ENCODE measurements around the gene JAK1.

- no peak for TF ChIP-seq YY1 (tag by site-specific recombination; IDR thresholded peaks at IDR 0.05)
- no peak for TF ChIP-seq ZNF530 (tag by site-specific recombination; IDR thresholded peaks at IDR 0.05; ENCODE audit: low read depth)
- no peak for TF ChIP-seq ZNF670 (tag by site-specific recombination; IDR thresholded peaks at IDR 0.05; ENCODE audit: low read depth)
- TF ChIP-seq ZNF747 (tag by site-specific recombination; IDR thresholded peaks at IDR 0.05): no peak
- TF ChIP-seq CTCF (tag by site-specific recombination; IDR thresholded peaks at IDR 0.05): no peak
- no peak for TF ChIP-seq BCL11A (tag by site-specific recombination; IDR thresholded peaks at IDR 0.05; ENCODE audit: low read depth)
- TF ChIP-seq ZNF18 (tag by site-specific recombination; IDR thresholded peaks at IDR 0.05): no peak
- TF ChIP-seq ZNF184 (tag by site-specific recombination; IDR thresholded peaks at IDR 0.05): no peak
Measured at GRCh38 chr1:64846573-64847430, 119.5 kb downstream of the JAK1 start.

Data from HEK293 (cell line).